HepG2 (cell line): ENCODE measurements around the gene NACC2. TPM values are rescaled to one million over a fixed set of nuclear protein-coding genes. Genes with fewer than 3 reads are reported as not detected.

Source experiments
- AHDC1 ChIP-seq: sonication (generic); formaldehyde crosslinking; IDR thresholded peaks from 2 replicates; pipeline ENCODE4 v1.5.1; 2020; ENCODE audit warnings: mild to moderate bottlenecking, missing genetic modification reagents, borderline replicate concordance
- ARID4A ChIP-seq: sonication (generic); formaldehyde crosslinking; IDR thresholded peaks from 2 replicates; pipeline ENCODE4 v1.5.0; 2020; ENCODE audit warnings: mild to moderate bottlenecking, missing genetic modification reagents, borderline replicate concordance
- CHCHD3 ChIP-seq: sonication (generic); formaldehyde crosslinking; IDR thresholded peaks from 2 replicates; pipeline ENCODE4 v1.8.0; 2022; ENCODE audit warnings: mild to moderate bottlenecking, missing genetic modification reagents, moderate library complexity
- CHD4 ChIP-seq: fragments of 200-600 bp; sonication (generic); IDR thresholded peaks from 2 replicates; pipeline ENCODE4 v1.7.0; 2017; ENCODE audit warnings: mild to moderate bottlenecking, low read length, borderline replicate concordance
- CREB1 ChIP-seq, 2 experiments: fragments of 450-650 bp in 1 of 2; IDR thresholded peaks; 2 replicates each; pipeline ENCODE4 v1.6.1; 2016 to 2017; ENCODE audit warnings: control low read depth in 1 of 2, mild to moderate bottlenecking in 1 of 2, missing compliant biosample characterization in 1 of 2, missing genetic modification characterization in 1 of 2
- CSRNP1 ChIP-seq: sonication (generic); formaldehyde crosslinking; IDR thresholded peaks from 2 replicates; pipeline ENCODE4 v1.8.1; 2023; ENCODE audit warnings: mild to moderate bottlenecking, missing genetic modification reagents
- FOSL2 ChIP-seq: sonication (generic); formaldehyde crosslinking; IDR thresholded peaks from 2 replicates; pipeline ENCODE4 v1.4.0; 2020; ENCODE audit warnings: missing genetic modification reagents
- GATAD1 ChIP-seq: IDR thresholded peaks from 2 replicates; pipeline ENCODE4 v1.6.1; 2016; ENCODE audit warnings: missing genetic modification reagents, missing compliant biosample characterization
- HOXA3 ChIP-seq: sonication (generic); formaldehyde crosslinking; IDR thresholded peaks from 2 replicates; pipeline ENCODE4 v1.5.0; 2020; ENCODE audit warnings: missing genetic modification reagents
- ISL2 ChIP-seq: sonication (generic); formaldehyde crosslinking; IDR thresholded peaks from 2 replicates; pipeline ENCODE4 v1.5.0; 2020; ENCODE audit warnings: missing genetic modification reagents
- NFATC3 ChIP-seq: sonication (generic); formaldehyde crosslinking; IDR thresholded peaks from 2 replicates; pipeline ENCODE4 v1.5.1; 2020; ENCODE audit warnings: mild to moderate bottlenecking, missing genetic modification reagents
- PHF8 ChIP-seq: sonication (generic); formaldehyde crosslinking; IDR thresholded peaks from 2 replicates; pipeline ENCODE4 v1.5.0; 2020; ENCODE audit warnings: missing genetic modification reagents
- TRIM24 ChIP-seq: sonication (generic); formaldehyde crosslinking; IDR thresholded peaks from 2 replicates; pipeline ENCODE4 v1.8.0; 2022; ENCODE audit warnings: mild to moderate bottlenecking, missing genetic modification reagents
- YEATS4 ChIP-seq: sonication (generic); formaldehyde crosslinking; IDR thresholded peaks from 2 replicates; pipeline ENCODE4 v1.4.0; 2020; ENCODE audit warnings: missing genetic modification reagents, borderline replicate concordance
- ZNF446 ChIP-seq: sonication (generic); formaldehyde crosslinking; IDR thresholded peaks from 2 replicates; pipeline ENCODE4 v1.5.0; 2020; ENCODE audit warnings: mild to moderate bottlenecking, missing genetic modification reagents
- ZNF451 ChIP-seq: sonication (generic); formaldehyde crosslinking; IDR thresholded peaks from 2 replicates; pipeline ENCODE4 v1.5.0; 2020; ENCODE audit warnings: mild to moderate bottlenecking, missing genetic modification reagents
- ZNF510 ChIP-seq: sonication (generic); formaldehyde crosslinking; IDR thresholded peaks from 2 replicates; pipeline ENCODE4 v1.4.0; 2020; ENCODE audit warnings: low read depth, mild to moderate bottlenecking, missing genetic modification reagents
- ZNF766 ChIP-seq: sonication (generic); formaldehyde crosslinking; IDR thresholded peaks from 2 replicates; pipeline ENCODE4 v1.5.0; 2020; ENCODE audit warnings: missing genetic modification reagents, borderline replicate concordance
- ZNF816 ChIP-seq: sonication (generic); formaldehyde crosslinking; IDR thresholded peaks from 2 replicates; pipeline ENCODE4 v1.8.0; 2022; ENCODE audit warnings: missing genetic modification reagents, mild to moderate bottlenecking, borderline replicate concordance
- polyA plus RNA-seq, 8 experiments: library from polyadenylated mRNA; depleted of rRNA in 3 of 8; stranded (reverse) in 7 of 8; unstranded in 1 of 8; fragments of >200 nt; fragmentation: Illumina TruSeq in 4 of 8; extraction: Trizol in 4 of 8; gene quantifications; 2 replicates each; pipeline versions ENCODE4 v1.2.1 to v1.2.3, GENCODE V29; 2011 to 2016; ENCODE audit warnings: low read depth in 4 of 8, missing spikeins in 1 of 8, mixed read lengths in 1 of 8; ENCODE audit not compliant: insufficient read depth in 1 of 8
- total RNA-seq, 5 experiments: library from RNA; depleted of rRNA; stranded (reverse); fragments of >200 nt; fragmentation: Illumina TruSeq; extraction: Trizol; gene quantifications; 2 replicates each; pipeline ENCODE4 v1.2.3, GENCODE V29; 2016; ENCODE audit warnings: low read depth in 1 of 5

NACC2 gene
- total and polyA plus RNA-seq, 2 of the 13 experiments (the other 11 are each of a cell fraction or from before 2014, with no cell fraction given), result 5.9 to 12.3 TPM

- TF ChIP-seq ARID4A (CRISPR knock-in tag), result peak; percentile 21; the same call in 1 of the 2 replicates
- TF ChIP-seq ISL2, result peak; percentile 43; the same call in 1 of the 2 replicates
- 0 out of 2 replicates have a peak, but pooled peaks have one; percentile 3 for TF ChIP-seq FOSL2 (CRISPR knock-in tag)
- TF ChIP-seq ZNF510 (CRISPR knock-in tag), result no peak
- no peak for TF ChIP-seq CHCHD3 (CRISPR knock-in tag)
- TF ChIP-seq YEATS4 (CRISPR knock-in tag), result peak; percentile 48; the same call in 1 of the 2 replicates
- no peak for TF ChIP-seq TRIM24 (CRISPR knock-in tag)
- peak; percentile 91 for TF ChIP-seq HOXA3 (CRISPR knock-in tag)
- peak; percentile 75 for TF ChIP-seq GATAD1
- no peak for TF ChIP-seq ZNF816 (CRISPR knock-in tag)
- 0 out of 2 replicates have a peak, but pooled peaks have one; percentile 20 for TF ChIP-seq NFATC3 (CRISPR knock-in tag)
- TF ChIP-seq CREB1 (IDR thresholded peaks at IDR 0.05), result peak; percentile 97
- peak; percentile 96 for TF ChIP-seq CREB1 (CRISPR knock-in tag; IDR thresholded peaks at IDR 0.05)
- TF ChIP-seq AHDC1 (CRISPR knock-in tag), result no peak
- TF ChIP-seq CSRNP1 (CRISPR knock-in tag), result no peak
- TF ChIP-seq ZNF766, result 0 out of 2 replicates have a peak, but pooled peaks have one; percentile 41
- no peak for TF ChIP-seq ZNF446 (CRISPR knock-in tag)
- no peak for TF ChIP-seq CHD4
- 0 out of 2 replicates have a peak, but pooled peaks have one; percentile 16 for TF ChIP-seq ZNF451 (CRISPR knock-in tag)
- no peak for TF ChIP-seq PHF8 (CRISPR knock-in tag)
Observed at GRCh38 chr9:135961277-135961715, 133.8 kb downstream of the NACC2 start, which contains the start of gene UBAC1 (continued).
